Liver (tissue), 9 donors: ENCODE measurements around the gene TFG. TPM values are rescaled to one million over a fixed set of nuclear protein-coding genes. Genes with fewer than 3 reads are reported as not detected.

Source experiments
- DNase-seq: peaks from one replicate; pipeline ENCODE4 v3.0.0-alpha.2; 2017; ENCODE audit warnings: low spot score
- H3K27ac ChIP-seq, 2 donors: one replicate each; pipeline ENCODE4 v1.7.0; 2013; ENCODE audit warnings: inconsistent platforms in 2 of 2, low read length in 2 of 2, control low read depth in 1 of 2, low read depth in 1 of 2, mild to moderate bottlenecking in 1 of 2
- H3K27me3 ChIP-seq, 4 donors: one replicate each; pipeline versions ENCODE4 v1.6.1 to v1.7.0; 2013; ENCODE audit warnings: low read length in 3 of 4, inconsistent platforms in 1 of 4, mild to moderate bottlenecking in 1 of 4, moderate library complexity in 1 of 4; ENCODE audit not compliant: control insufficient read depth in 4 of 4, insufficient read depth in 4 of 4
- H3K36me3 ChIP-seq, 4 donors: one replicate each; pipeline versions ENCODE4 v1.6.1 to v1.7.0; 2013; ENCODE audit warnings: low read length in 3 of 4, mild to moderate bottlenecking in 3 of 4, low read depth in 1 of 4, moderate library complexity in 1 of 4; ENCODE audit not compliant: control insufficient read depth in 4 of 4, insufficient read depth in 3 of 4
- H3K4me1 ChIP-seq, 4 donors: one replicate each; pipeline versions ENCODE4 v1.6.1 to v1.7.0; 2013; ENCODE audit warnings: low read length in 3 of 4, mild to moderate bottlenecking in 3 of 4, moderate library complexity in 1 of 4; ENCODE audit not compliant: control insufficient read depth in 4 of 4, insufficient read depth in 4 of 4
- H3K4me3 ChIP-seq, 3 donors: one replicate each; pipeline versions ENCODE4 v1.6.1 to v1.7.0; 2013; ENCODE audit warnings: low read length in 3 of 3, control low read depth in 1 of 3, low read depth in 1 of 3, mild to moderate bottlenecking in 1 of 3
- H3K9ac ChIP-seq, 2 donors: one replicate each; pipeline ENCODE4 v1.7.0; 2013; ENCODE audit warnings: low read length in 2 of 2, mild to moderate bottlenecking in 2 of 2, moderate library complexity in 2 of 2, control low read depth in 1 of 2, low read depth in 1 of 2
- H3K9me3 ChIP-seq, 4 donors: one replicate each; pipeline versions ENCODE4 v1.6.1 to v1.7.0; 2013; ENCODE audit warnings: low read length in 3 of 4; ENCODE audit not compliant: control insufficient read depth in 4 of 4
- FOXA1 ChIP-seq: IDR thresholded peaks from 2 replicates; pipeline ENCODE4 v1.6.1; 2016; ENCODE audit warnings: antibody characterized with exemption
- NR2F2 ChIP-seq: IDR thresholded peaks from 2 replicates; pipeline ENCODE4 v1.6.1; 2016; ENCODE audit warnings: antibody characterized with exemption
- TAF1 ChIP-seq: conservative IDR thresholded peaks from 2 replicates; pipeline ENCODE4 v1.6.1; 2016; ENCODE audit warnings: antibody characterized with exemption, mild to moderate bottlenecking
- WGBS: extraction: QIAGEN DNeasy Blood & Tissue Kit; methylation state at CpG from one replicate; pipeline ENCODE4 v1.1.7; 2013; 5-methylcytosine and 5-hydroxymethylcytosine counted together
- polyA plus RNA-seq, 2 donors: library from polyadenylated mRNA; stranded (reverse) in 1 of 2; unstranded in 1 of 2; fragments of 200-250 nt in 1 of 2; fragments of >200 nt in 1 of 2; fragmentation: Nextera tagmentation in 1 of 2; extraction: Ambion mirVana in 1 of 2; gene quantifications; one replicate each; pipeline versions ENCODE4 v1.2.1 to v1.2.3, GENCODE V29; 2013 to 2015
- total RNA-seq, 2 donors: library from RNA; depleted of rRNA; stranded (reverse); fragments of >200 nt; gene quantifications; one replicate each; pipeline ENCODE4 v1.2.3, GENCODE V29; 2014
- TF ChIP-seq, protein P1 (sequence below): IDR thresholded peaks from 2 replicates; pipeline ENCODE4 v1.6.1; 2016; ENCODE audit warnings: antibody characterized with exemption, mild to moderate bottlenecking
- TF ChIP-seq, protein P2 (sequence below): fragments of 150-350 bp; IDR thresholded peaks from 2 replicates; pipeline ENCODE4 v1.5.1; 2017; ENCODE audit warnings: improper control_type of control experiment, low read depth, low read length; ENCODE audit not compliant: missing input control
- TF ChIP-seq, protein P3 (sequence below): IDR thresholded peaks from 2 replicates; pipeline ENCODE4 v1.6.1; 2016; ENCODE audit warnings: antibody characterized with exemption
- TF ChIP-seq, protein P4 (sequence below): IDR thresholded peaks from 2 replicates; pipeline ENCODE4 v1.6.1; 2016; ENCODE audit warnings: antibody characterized with exemption
- donor health status: healthy.
- donor health status: healthy.
- donor health status: healthy.
- donor health status: healthy.
- donor health status: healthy.

Gene TFG
- total and polyA plus RNA-seq, 4 donors, result 42.4 to 70.8 (median 65.0) TPM

DNA sequence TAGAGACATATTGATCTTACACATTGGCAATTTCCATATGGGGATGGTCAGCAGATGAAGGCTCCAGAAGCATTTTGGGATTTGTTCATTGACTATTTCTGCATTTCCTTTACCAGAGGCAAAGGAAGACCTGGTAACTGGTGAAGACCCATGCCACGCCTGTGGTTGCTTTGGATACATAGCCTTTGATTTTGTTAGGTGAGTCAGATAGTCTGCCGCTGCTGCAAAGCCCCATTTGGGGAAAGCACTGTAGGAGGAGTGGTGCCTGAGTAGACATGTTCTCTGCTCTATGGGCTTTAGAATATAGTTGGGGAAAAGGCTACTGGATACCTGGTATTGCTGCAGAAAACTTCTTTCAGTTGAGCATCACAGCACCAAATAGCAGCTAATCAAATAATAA, 56.8 kb downstream of the TFG start:
- WGBS, result 95% methylated on average over 2 of the region's 2 CpGs
- H3K27me3 ChIP-seq, result no peaks in the 10 kb centered on the region
- no peaks in the 10 kb centered on the region for H3K36me3 ChIP-seq
- no peak overlapping the region for H3K4me3 ChIP-seq
- peaks cover 0 to 5% (median under 1%) of the 10 kb centered on the region in 4 donors for H3K4me1 ChIP-seq
- no peaks in the 10 kb centered on the region for H3K9me3 ChIP-seq
- TF ChIP-seq, protein P1, sequence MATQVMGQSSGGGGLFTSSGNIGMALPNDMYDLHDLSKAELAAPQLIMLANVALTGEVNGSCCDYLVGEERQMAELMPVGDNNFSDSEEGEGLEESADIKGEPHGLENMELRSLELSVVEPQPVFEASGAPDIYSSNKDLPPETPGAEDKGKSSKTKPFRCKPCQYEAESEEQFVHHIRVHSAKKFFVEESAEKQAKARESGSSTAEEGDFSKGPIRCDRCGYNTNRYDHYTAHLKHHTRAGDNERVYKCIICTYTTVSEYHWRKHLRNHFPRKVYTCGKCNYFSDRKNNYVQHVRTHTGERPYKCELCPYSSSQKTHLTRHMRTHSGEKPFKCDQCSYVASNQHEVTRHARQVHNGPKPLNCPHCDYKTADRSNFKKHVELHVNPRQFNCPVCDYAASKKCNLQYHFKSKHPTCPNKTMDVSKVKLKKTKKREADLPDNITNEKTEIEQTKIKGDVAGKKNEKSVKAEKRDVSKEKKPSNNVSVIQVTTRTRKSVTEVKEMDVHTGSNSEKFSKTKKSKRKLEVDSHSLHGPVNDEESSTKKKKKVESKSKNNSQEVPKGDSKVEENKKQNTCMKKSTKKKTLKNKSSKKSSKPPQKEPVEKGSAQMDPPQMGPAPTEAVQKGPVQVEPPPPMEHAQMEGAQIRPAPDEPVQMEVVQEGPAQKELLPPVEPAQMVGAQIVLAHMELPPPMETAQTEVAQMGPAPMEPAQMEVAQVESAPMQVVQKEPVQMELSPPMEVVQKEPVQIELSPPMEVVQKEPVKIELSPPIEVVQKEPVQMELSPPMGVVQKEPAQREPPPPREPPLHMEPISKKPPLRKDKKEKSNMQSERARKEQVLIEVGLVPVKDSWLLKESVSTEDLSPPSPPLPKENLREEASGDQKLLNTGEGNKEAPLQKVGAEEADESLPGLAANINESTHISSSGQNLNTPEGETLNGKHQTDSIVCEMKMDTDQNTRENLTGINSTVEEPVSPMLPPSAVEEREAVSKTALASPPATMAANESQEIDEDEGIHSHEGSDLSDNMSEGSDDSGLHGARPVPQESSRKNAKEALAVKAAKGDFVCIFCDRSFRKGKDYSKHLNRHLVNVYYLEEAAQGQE, result no peak
- TF ChIP-seq, protein P2, sequence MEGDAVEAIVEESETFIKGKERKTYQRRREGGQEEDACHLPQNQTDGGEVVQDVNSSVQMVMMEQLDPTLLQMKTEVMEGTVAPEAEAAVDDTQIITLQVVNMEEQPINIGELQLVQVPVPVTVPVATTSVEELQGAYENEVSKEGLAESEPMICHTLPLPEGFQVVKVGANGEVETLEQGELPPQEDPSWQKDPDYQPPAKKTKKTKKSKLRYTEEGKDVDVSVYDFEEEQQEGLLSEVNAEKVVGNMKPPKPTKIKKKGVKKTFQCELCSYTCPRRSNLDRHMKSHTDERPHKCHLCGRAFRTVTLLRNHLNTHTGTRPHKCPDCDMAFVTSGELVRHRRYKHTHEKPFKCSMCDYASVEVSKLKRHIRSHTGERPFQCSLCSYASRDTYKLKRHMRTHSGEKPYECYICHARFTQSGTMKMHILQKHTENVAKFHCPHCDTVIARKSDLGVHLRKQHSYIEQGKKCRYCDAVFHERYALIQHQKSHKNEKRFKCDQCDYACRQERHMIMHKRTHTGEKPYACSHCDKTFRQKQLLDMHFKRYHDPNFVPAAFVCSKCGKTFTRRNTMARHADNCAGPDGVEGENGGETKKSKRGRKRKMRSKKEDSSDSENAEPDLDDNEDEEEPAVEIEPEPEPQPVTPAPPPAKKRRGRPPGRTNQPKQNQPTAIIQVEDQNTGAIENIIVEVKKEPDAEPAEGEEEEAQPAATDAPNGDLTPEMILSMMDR, result no peak
- no peak for DNase-seq
- H3K27ac ChIP-seq, result no peak overlapping the region
- no peak overlapping the region for H3K9ac ChIP-seq

DNA sequence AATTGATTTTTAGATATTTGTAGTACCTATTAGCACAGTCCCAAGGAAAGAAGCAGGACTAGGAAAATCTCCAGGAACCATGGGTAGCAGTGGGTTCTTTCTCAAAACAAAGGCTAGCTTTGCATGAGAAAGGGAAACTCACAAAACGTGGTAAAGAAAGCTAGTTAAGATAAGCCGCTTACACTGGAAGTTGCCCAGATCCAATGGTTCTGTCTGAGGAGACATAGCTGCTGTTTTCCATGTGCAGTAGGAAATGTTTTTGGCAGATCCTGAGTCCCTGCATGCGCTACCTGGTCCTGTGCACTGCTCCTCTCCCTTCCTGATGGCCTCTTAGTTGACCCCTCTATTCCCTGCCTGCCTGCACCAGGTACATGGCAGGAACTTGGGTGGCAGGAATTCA, 60.4 kb downstream of the TFG start:
- Histone ChIP-seq H3K4me1 (no peaks in the 10 kb centered on the region), H3K9me3 (no peaks in the 10 kb centered on the region), H3K9ac (no peak overlapping the region), H3K4me3 (no peak overlapping the region), H3K27ac (no peak overlapping the region), H3K27me3 (no peaks in the 10 kb centered on the region), H3K36me3 (no peaks in the 10 kb centered on the region)
- TF ChIP-seq, protein P1, result no peak
- no peak for TF ChIP-seq FOXA1
- no peak for TF ChIP-seq NR2F2
- TF ChIP-seq, protein P3, sequence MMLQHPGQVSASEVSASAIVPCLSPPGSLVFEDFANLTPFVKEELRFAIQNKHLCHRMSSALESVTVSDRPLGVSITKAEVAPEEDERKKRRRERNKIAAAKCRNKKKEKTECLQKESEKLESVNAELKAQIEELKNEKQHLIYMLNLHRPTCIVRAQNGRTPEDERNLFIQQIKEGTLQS, result no peak
- WGBS, result 86% methylated on average over 3 of the region's 3 CpGs
- DNase-seq, result no peak

DNA sequence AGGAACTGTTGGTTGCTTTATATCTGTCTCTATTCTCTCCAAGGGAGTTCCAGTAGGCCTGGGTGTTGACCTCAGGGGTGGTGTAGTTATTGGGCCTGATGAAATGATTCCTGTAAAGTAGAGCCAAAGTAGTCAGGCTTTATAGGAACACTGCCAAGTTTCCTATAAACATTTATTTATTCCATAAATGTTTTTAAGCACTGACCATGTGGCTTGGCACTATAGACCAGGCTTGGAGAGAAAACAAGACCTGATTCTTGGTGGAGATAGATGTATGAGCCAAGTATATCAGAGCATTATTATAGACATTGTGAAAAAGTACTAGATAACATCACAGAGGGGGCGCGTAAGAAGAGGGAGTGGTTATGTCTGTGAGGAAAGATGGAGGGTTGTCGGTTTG, 65.9 kb downstream of the TFG start:
- H3K36me3 ChIP-seq, result no peaks in the 10 kb centered on the region
- H3K27me3 ChIP-seq, result no peaks in the 10 kb centered on the region
- no peak for DNase-seq
- TF ChIP-seq TAF1, result no peak
- TF ChIP-seq, protein P1, result no peak
- TF ChIP-seq, protein P4, sequence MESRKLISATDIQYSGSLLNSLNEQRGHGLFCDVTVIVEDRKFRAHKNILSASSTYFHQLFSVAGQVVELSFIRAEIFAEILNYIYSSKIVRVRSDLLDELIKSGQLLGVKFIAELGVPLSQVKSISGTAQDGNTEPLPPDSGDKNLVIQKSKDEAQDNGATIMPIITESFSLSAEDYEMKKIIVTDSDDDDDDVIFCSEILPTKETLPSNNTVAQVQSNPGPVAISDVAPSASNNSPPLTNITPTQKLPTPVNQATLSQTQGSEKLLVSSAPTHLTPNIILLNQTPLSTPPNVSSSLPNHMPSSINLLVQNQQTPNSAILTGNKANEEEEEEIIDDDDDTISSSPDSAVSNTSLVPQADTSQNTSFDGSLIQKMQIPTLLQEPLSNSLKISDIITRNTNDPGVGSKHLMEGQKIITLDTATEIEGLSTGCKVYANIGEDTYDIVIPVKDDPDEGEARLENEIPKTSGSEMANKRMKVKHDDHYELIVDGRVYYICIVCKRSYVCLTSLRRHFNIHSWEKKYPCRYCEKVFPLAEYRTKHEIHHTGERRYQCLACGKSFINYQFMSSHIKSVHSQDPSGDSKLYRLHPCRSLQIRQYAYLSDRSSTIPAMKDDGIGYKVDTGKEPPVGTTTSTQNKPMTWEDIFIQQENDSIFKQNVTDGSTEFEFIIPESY, result no peak
- no peaks in the 10 kb centered on the region for H3K9me3 ChIP-seq
- H3K4me3 ChIP-seq, result no peak overlapping the region
- no peak overlapping the region for H3K27ac ChIP-seq
- H3K4me1 ChIP-seq, result no peaks in the 10 kb centered on the region
- no peak overlapping the region for H3K9ac ChIP-seq
- 97% methylated on average over 3 of the region's 3 CpGs for WGBS
